Smooth muscle cell (in vitro differentiated cells): Measurements from ENCODE around the gene ATP6V1G1. TPM values are rescaled to one million over a fixed set of nuclear protein-coding genes. Genes with fewer than 3 reads are reported as not detected.

Experiments
- DNase-seq: peaks from one replicate; lab custom pipeline; 2025; ENCODE audit not compliant: unreplicated experiment; lab: John Stamatoyannopoulos, UW
- H2AFZ ChIP-seq: fragments of 200-600 bp; sonication (generic); 2 replicates; pipeline ENCODE4 v1.6.0; 2016; ENCODE audit warnings: antibody characterized with exemption, low read depth, mild to moderate bottlenecking
- H3F3A ChIP-seq: fragments of 200-600 bp; sonication (generic); 2 replicates; pipeline ENCODE4 v1.6.0; 2017; ENCODE audit warnings: antibody characterized with exemption, low read depth
- H3K27ac ChIP-seq: fragments of 200-600 bp; sonication (generic); 2 replicates; pipeline ENCODE4 v1.5.1; 2016; ENCODE audit warnings: low read depth, mild to moderate bottlenecking
- H3K27me3 ChIP-seq: fragments of 200-600 bp; sonication (generic); 2 replicates; pipeline ENCODE4 v1.6.1; 2016; ENCODE audit warnings: low read depth, mild to moderate bottlenecking
- H3K36me3 ChIP-seq: fragments of 200-600 bp; sonication (generic); 2 replicates; pipeline ENCODE4 v1.5.1; 2016; ENCODE audit warnings: low read depth
- H3K4me1 ChIP-seq: fragments of 200-600 bp; sonication (generic); 2 replicates; pipeline ENCODE4 v1.5.1; 2016; ENCODE audit warnings: low read depth
- H3K4me2 ChIP-seq: fragments of 200-600 bp; sonication (generic); 2 replicates; pipeline ENCODE4 v1.6.0; 2016; ENCODE audit warnings: mild to moderate bottlenecking
- H3K4me3 ChIP-seq: fragments of 200-600 bp; sonication (generic); 2 replicates; pipeline ENCODE4 v1.5.1; 2016; ENCODE audit warnings: mild to moderate bottlenecking
- H3K79me2 ChIP-seq: fragments of 200-600 bp; sonication (generic); 2 replicates; pipeline ENCODE4 v1.6.0; 2016; ENCODE audit warnings: low read depth, mild to moderate bottlenecking
- H3K9ac ChIP-seq: fragments of 200-600 bp; sonication (generic); 2 replicates; pipeline ENCODE4 v1.6.0; 2016; ENCODE audit warnings: low read depth
- H3K9me3 ChIP-seq: fragments of 200-600 bp; sonication (generic); replicated peaks from 2 replicates; pipeline ENCODE4 v1.5.1; 2016; ENCODE audit warnings: low read depth
- H4K20me1 ChIP-seq: fragments of 200-600 bp; sonication (generic); 2 replicates; pipeline ENCODE4 v1.6.0; 2016; ENCODE audit warnings: low read depth
- CTCF ChIP-seq: fragments of 200-600 bp; sonication (generic); IDR thresholded peaks from 2 replicates; pipeline ENCODE4 v1.5.1; 2017; ENCODE audit warnings: borderline replicate concordance, mild to moderate bottlenecking, antibody characterized with exemption; ENCODE audit not compliant: insufficient read depth, poor library complexity, severe bottlenecking
- WGBS: methylation state at CpG from one replicate; pipeline ENCODE4 v1.1.7; 2016; ENCODE audit warnings: low lambda C conversion rate; 5-methylcytosine and 5-hydroxymethylcytosine counted together
- polyA plus RNA-seq: library from polyadenylated mRNA; unstranded; fragments of >200 nt; fragmentation: Nextera tagmentation; extraction: Ambion mirVana; gene quantifications from 2 replicates; pipeline ENCODE4 v1.2.1, GENCODE V29; 2016
- total RNA-seq: library from RNA; depleted of rRNA; stranded (reverse); fragments of >200 nt; gene quantifications from 2 replicates; pipeline ENCODE4 v1.2.3, GENCODE V29; 2014

Gene ATP6V1G1
- total and polyA plus RNA-seq, 2 experiments from 2014 or later, result 340 to 400 TPM

- peaks cover 4% of the 10 kb centered on the region for H3F3A ChIP-seq
- H3K4me1 ChIP-seq, result peaks cover 5% of the 10 kb centered on the region
- no peaks in the 10 kb centered on the region for H3K9me3 ChIP-seq
- no peaks in the 10 kb centered on the region for H3K79me2 ChIP-seq
- no peak for TF ChIP-seq CTCF
- H4K20me1 ChIP-seq, result no peaks in the 10 kb centered on the region
- H3K27me3 ChIP-seq, result no peaks in the 10 kb centered on the region
- no peak for DNase-seq
- H3K9ac ChIP-seq, result no peak overlapping the region
- H3K4me2 ChIP-seq, result no peak overlapping the region
- no peak overlapping the region for H2AFZ ChIP-seq
- 86% methylated on average over 1 of the region's 1 CpG for WGBS
- no peak overlapping the region for H3K4me3 ChIP-seq
- no peak overlapping the region for H3K27ac ChIP-seq
- no peaks in the 10 kb centered on the region for H3K36me3 ChIP-seq
Observed at GRCh38 chr9:114555696-114556095, 31.9 kb upstream of the ATP6V1G1 start.

GRCh38 chr9:114558027-114558675 lies 29.4 kb upstream of the ATP6V1G1 start:
- no peak overlapping the region for H3K4me3 ChIP-seq
- no peak overlapping the region for H3K4me2 ChIP-seq
- H3K9ac ChIP-seq, result no peak overlapping the region
- H3K27me3 ChIP-seq, result no peaks in the 10 kb centered on the region
- no peak for TF ChIP-seq CTCF
- no peaks in the 10 kb centered on the region for H4K20me1 ChIP-seq
- 32% methylated on average over 3 of the region's 3 CpGs for whole genome bisulfite sequencing
- no peaks in the 10 kb centered on the region for H3K4me1 ChIP-seq
- no peaks in the 10 kb centered on the region for H3F3A ChIP-seq
- peak overlapping the region; percentile 47 for H3K27ac ChIP-seq
- peak overlapping the region; percentile 42 for H2AFZ ChIP-seq
- no peaks in the 10 kb centered on the region for H3K9me3 ChIP-seq
- no peaks in the 10 kb centered on the region for H3K36me3 ChIP-seq
- no peak for DNase-seq
- no peaks in the 10 kb centered on the region for H3K79me2 ChIP-seq

GRCh38 chr9:114559830-114560513 lies 27.6 kb upstream of the ATP6V1G1 start:
- no peaks in the 10 kb centered on the region for H3K9me3 ChIP-seq
- TF ChIP-seq CTCF, result no peak
- H3F3A ChIP-seq, result no peaks in the 10 kb centered on the region
- no peaks in the 10 kb centered on the region for H4K20me1 ChIP-seq
- H2AFZ ChIP-seq, result no peak overlapping the region
- no peaks in the 10 kb centered on the region for H3K36me3 ChIP-seq
- no peaks in the 10 kb centered on the region for H3K79me2 ChIP-seq
- H3K4me1 ChIP-seq, result no peaks in the 10 kb centered on the region
- 78% methylated on average over 2 of the region's 2 CpGs for WGBS
- no peaks in the 10 kb centered on the region for H3K27me3 ChIP-seq
- H3K4me2 ChIP-seq, result no peak overlapping the region
- no peak overlapping the region for H3K27ac ChIP-seq
- no peak overlapping the region for H3K9ac ChIP-seq
- no peak for DNase-seq
- H3K4me3 ChIP-seq, result no peak overlapping the region
